Umbilical cord (tissue), 2 donors: ENCODE data around the gene DUSP22. TPM values are rescaled to one million over a fixed set of nuclear protein-coding genes. Genes with fewer than 3 reads are reported as not detected.
A peak's percentile ranks its signal among the peaks of the same experiment; 100 is the strongest.

Source experiments
- DNase-seq: peaks from one replicate; pipeline ENCODE4 v3.0.0-alpha.2; 2015; ENCODE audit warnings: low spot score
- total RNA-seq: library from RNA; depleted of rRNA; stranded (reverse); fragments of >200 nt; gene quantifications from one replicate; pipeline ENCODE4 v1.2.3, GENCODE V29; 2014; ENCODE audit warnings: low replicate concordance; ENCODE audit not compliant: insufficient read depth

Gene DUSP22
- total RNA-seq, 1 donor from 2014 or later = 21.2 TPM

DNA sequence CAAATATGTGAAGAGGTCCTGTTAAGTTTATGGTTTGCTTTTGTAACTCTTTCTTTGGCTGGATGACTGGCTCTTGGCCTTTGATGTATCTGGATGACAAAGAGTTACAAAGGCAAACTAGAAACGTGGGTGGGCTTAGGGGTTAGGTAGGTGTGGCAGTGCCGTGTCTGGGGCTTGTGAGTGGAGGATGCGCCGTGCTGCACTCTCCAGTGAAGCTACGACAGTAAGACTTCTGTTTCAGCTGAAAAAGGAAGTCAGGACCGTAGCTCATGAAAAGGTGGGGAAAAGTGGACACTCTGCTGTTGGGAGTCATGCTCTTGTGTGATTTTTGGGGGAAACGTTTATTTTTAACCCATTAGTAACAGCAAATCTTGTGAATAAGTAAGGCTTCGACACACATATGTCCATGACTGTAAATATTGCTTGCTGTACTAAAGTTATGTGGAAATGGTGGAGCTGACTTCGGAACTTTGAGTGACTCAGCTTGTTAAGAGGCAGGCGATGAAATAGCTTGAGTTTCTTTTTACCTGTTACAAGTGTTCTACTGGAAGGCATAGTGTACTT is 45.6 kb downstream of the DUSP22 start:
- no peak for DNase-seq

DNA sequence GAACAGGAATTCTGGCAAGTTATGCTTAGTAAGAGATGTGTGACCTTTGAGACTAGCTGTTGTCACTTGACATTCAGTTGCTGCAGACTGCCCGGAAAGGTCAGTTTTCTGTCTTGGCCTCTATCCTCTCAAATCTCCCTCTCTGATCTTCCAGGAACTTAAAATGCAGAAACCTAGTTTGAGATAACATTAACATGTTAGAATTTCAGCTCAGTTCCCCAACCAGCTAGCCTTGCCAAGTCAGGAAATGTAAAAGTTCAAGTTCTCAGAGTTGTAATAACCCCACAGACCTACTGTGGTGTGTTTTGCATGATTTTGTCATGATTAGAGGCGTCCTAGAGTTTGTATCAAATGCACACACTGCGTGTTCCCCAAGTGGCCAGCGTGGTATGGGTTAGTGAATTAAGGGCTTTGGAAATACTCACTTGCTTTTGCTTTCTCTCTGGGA is 46.6 kb downstream of the DUSP22 start:
- DNase-seq = peak; percentile 45

DNA sequence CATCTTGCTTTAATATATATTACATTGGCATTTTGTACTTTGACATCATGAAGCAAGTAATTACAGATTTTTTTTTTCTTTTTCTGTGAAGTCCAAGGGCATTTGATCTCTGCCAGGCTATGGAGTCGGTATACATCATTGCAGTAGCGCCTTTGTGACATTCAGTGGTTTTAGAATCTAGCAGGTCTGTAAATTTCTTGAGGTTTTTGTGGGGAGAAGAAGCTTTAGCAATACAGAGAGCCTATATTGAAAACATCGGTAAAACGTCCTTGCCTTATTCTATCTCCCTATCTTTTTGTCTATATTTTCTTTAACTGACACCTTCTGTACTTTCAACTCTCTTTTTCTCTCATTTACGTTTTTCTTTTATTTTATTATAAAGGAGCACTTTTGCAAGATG is 47.2 kb downstream of the DUSP22 start:
- DNase-seq = no peak

DNA sequence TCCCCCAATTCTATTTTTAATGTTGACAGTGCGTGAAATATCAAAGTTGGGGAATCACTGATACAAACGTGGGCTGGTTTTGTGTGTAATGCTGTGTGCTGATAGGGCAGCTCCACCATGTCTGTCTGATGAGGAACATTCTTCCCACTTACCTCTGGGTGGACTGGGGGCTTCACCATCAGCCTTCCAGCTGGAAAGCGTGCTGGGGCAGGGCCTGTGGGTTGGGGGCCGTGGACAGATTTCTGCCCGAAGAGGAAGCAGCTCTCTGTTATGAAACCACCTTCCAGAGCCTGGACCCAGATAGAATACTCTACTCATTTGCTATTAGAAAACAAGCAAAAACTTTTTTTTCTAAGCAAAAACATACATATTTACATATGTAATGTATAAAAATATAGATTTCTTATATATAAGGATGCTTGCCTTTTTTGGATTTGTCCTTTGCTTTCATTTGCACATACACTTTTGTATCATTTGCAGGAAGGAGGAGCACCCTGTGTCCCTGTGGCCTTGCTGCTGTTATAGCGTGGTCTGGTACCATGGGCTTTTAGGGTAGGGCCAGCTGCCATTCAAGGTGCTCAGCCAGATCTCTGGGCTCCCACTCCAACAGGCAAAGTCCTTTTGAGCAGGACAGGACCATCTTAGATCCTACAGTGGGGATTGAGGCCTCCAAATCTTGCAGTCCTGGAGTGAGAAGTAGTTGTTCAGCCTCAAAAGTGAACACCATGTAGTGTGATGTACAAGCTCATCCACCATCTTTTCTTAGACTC is 48.1 kb downstream of the DUSP22 start:
- DNase-seq = no peak

DNA sequence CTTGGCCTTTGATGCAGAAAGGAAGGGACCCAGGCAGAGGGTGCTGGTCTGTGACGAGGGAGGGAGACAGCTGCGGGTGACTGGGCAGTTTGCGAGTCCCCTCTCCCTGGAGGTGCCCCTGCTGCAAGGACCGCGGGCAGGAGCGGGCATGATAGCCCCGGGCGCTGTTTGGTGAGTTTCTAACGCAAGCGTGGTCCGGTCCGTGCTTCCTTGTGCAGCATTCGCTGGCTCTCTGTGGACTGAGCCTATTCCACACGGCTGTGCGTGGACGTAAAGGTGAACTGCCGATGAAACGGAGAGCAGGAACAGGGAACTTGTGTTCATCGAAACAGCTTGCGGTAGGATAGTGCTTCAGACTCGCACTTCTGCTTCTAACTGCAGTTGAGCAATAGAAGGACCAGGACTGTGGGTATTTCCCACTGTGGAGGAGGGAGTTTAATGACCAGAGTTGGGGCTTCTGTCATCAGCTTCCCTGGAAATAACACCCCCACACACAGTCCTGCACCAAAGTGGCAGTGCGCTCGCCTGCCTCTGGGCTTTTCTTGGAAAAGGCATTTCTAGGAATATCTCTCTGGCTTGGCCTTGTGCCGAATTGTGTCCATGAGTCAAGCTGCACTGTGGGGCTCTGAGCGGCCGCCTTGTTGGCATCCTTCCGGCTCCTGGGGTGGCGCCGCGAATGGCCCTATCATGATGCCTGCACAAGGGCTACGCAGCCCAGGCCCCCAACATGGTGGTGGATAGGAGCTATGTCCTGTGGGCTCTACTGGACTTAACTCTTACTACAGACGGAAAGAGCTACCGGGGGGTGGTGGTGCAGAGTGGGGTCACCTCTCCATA is 48.9 kb downstream of the DUSP22 start:
- DNase-seq = no peak

DNA sequence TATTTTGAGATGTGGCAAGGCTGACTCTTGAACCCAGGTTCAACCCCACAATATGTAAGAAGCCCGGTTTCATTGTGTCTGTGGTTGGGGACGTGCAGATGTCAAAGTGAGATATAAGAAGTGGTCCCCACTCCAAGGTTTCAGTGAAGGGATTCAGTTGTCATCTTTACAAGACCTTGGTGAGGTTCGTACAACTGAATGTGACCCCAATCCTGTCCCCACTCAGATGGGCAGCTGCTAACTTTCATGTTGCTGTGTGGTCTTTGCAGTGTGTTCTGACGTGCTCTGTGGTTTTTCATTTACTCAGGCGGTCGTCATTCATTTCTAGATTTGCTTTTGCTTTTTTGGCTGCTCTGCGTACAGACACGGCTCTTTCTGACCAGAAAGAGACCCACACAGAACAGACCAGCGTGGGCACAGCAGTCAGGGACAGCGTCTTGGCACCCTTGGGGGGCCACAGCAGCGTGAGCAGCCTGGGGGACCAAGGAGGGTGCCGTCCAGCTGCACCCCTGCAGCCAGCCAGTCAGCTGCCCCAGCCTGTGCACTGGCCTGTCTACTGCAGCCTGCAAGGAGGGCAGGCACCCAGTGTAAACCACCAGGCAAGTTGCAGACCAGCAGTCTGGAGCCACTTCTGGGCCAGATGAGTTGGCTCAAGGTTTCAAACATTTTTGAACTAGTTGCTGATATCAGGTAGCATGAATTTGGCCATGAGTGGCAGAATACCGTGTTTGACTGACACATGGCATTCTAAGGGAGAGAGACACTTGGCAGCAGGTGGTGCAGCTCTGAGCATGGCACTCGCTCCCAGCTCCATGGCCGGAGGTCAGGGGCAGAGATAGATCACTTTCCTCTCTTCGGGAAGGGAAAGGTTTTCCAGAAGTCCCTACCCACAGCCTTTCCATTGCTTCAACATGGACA is 49.9 kb downstream of the DUSP22 start:
- DNase-seq = no peak

DNA sequence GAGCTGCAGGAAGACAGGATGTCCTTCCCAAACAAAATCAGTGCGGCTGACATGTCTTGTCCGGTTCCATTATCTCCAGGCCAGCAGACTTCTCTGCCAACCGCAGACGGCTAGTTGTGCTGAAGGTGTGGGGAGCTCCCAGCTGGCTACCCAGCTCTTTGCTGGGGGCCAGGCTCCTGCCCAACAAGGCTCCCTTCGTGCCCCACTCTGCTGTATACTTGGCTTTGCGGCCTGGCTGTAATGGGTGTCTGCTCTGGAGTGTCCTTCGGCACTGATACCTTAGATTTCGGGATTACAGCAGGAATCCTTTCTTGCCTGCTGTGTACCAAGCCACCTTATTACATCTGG is 50.5 kb downstream of the DUSP22 start:
- no peak for DNase-seq

DNA sequence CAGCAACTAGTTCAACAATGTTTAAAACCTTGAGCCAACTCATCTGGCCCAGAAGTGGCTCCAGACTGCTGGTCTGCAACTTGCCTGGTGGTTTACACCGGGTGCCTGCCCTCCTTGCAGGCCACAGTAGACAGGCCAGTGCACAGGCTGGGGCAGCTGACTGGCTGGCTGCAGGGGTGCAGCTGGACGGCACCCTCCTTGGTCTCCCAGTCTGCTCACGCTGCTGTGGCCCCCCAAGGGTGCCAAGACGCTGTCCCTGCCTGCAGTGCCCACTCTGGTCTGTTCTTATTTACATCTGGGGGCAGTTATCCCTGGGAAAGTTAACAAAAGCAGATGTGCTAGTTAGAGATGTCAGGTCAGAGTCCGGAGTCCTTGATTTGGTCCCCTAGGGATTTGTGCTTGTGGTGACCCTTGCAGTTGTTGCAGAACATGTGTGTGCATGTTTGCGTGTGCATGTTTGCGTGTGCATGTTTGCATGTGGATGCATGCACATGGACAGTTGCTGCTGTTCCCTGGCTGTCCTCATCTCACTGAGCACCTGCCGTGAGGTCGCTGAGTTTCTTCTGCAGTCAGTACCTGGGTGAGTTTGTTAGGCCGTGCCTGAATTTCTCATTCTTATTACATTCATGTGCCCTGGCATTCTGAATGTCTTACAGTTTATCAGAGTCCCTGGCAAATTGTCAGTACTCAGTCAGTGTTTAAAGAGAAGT is 51.1 kb downstream of the DUSP22 start:
- DNase-seq = no peak

DNA sequence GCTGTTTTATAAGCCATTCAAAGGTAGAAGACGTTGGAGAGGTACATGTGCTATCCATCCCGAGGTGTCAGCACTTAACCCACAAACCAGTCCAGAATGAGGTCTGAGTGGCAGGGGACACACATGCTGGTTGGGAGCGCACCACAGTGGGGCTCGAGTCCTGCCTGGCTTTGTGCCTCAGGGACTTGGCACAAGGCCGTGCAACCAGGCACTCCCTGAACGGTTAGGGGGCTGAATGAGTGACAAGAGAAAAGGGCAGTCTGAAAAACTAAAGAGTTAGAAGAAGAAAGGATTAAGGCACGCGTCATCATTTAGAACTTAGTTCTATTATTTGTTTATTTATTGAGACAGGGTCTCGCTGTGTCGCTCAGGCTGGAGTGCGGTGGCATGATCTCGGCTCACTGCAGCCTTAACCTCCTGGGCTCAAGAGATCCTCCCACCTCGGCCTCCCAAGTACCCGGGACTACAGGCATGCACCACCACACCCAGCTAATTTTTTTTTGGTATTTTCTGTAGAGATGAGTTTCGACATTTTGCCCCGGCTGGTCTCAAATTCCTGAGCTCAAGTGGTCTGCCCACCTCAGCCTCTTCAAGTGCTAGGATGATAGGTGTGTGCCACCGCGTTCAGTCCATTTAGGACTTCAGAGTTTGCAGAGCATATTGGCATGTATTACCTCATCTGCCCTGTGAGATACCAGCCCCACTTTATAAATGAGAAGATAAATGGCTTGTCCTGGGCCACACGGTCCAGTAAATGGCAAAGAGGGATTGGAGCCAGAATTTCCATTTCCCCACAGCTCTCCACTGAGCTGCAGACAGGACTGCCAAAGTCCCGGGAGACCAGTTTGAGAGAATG is 51.9 kb downstream of the DUSP22 start:
- DNase-seq = no peak

DNA sequence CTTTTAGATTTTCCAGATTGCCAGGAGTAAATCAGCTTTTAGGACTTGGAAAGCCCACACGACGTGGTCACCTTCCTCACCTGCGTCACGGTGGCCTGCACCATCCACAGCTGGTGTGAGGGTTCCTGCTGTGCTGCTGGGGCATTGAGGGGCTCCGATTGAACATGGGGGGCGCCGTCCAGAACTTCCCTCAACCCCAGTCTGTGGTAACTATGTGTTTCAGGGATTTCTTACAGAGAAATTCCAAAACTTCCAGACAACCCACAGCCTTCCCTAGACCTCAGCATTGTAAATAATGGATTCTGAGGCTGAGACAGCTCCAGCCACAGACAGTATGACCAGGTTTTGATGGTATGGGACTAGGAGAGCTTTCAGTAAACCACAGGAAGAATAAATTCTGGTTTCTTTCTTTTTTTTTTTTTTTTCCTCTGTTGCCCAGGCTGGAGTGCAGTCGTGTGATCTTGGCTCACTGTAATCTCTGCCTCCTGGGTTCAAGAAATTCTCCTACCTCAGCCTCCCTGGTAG is 52.6 kb downstream of the DUSP22 start:
- no peak for DNase-seq

DNA sequence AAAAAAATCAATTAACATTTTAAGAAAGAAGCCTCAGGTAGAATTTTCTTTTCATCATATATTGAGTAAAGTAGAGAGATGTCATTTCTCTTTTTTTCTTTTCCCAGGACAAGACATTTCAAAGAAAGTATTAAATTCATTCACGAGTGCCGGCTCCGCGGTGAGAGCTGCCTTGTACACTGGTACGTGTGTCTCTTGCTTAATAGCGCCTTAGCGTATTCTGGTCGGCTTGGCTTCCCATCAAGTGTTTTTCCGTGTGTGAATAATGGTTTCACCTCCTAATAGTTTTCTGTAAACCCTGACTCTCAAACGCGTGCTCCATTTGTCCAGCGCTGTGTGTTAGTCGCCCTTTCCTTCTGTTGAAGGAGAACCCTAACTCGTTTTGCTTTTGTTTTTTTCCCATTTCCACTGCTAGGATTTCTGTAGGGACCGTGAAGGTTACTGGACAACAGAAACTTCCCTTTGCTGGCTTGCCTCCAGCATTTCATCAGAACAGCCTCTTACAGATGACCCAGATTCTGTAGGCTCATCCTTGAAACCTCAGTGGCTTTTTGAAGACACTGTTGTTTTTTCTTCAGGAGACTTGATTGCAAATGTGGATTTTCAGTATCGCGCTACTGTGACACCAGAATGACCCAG is 53.6 kb downstream of the DUSP22 start:
- DNase-seq = peak; percentile 64

DNA sequence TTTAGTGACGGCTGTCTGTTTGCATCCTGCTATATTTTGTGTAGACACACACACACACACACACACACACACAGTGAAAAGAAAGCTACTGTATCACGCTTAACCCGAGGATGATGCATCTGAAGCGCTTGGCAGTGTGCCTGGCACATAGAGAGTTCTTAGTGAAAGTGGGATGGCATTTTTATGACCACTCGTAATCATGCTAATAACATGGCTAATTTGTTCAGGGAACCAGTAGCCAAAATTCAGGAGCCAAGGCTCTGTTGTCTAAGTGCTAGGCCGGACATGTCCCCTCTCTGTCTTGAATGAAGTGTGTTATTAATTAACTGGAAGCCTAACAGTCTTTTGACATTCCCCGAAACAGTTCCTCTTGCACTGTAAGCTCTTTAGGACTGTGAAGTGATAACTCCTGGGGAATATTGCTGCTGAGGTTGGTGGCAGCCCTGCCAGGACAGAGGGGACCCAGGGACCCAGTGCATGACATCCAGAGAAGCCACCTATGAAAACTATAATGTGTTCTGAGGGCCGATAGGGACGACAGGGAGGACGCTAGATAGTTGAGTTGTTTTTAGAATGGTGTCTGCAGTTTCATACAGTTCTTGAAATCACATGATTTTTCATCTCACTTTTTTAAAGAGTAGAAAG is 54.2 kb downstream of the DUSP22 start:
- peak; percentile 72 for DNase-seq

DNA sequence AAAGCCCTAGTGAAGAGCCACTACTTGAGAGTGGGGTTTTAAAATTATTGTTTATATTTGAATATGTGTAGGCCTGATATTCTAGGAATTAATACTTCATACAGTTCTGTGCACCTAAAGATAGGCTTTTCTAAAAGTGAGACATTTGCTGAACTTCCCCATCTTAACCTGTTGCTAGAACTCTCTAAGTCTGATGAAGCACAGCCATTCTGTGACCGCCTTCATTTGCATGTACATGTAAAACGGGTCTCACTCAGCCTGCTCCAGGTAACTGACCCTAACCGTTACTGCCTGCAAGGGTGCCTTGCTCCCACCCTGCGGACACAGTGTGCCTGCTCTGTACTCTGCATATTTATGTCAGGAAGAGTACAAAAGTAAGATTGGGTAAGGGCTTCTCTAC is 54.9 kb downstream of the DUSP22 start:
- DNase-seq = no peak

DNA sequence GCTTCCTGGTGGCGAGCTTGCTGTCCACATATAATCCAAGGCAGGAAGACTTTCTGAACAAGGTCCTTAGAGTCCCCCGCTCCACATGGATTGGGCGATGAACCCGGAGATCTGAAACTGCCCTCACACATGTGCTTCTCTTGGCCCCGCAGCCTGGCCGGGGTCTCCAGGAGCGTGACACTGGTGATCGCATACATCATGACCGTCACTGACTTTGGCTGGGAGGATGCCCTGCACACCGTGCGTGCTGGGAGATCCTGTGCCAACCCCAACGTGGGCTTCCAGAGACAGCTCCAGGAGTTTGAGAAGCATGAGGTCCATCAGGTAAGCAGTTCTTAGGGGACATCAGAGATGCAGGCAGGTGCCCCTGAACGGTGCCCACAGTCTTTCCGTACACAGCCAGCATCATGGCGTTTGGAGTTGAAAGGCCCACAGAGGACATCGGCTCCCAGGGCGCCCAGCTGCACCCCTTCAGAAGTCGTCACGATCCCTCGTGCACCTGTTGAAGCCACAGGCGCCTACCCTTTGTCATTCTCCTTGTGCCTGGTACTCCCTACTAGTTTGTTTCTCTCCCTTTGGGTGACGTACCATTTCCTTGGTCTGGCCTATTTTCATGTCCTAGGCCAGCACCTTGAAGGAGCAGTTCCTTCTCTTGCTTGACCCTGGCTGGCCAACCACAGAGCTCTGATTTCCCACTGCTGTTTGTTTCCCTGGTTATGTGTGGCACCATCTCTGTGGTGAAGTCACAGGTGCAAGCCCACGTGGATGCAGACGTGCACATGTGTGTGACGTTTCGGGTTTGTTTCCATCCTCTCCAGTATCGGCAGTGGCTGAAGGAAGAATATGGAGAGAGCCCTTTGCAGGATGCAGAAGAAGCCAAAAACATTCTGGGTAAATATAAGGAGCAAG is 55.9 kb downstream of the DUSP22 start:
- no peak for DNase-seq

DNA sequence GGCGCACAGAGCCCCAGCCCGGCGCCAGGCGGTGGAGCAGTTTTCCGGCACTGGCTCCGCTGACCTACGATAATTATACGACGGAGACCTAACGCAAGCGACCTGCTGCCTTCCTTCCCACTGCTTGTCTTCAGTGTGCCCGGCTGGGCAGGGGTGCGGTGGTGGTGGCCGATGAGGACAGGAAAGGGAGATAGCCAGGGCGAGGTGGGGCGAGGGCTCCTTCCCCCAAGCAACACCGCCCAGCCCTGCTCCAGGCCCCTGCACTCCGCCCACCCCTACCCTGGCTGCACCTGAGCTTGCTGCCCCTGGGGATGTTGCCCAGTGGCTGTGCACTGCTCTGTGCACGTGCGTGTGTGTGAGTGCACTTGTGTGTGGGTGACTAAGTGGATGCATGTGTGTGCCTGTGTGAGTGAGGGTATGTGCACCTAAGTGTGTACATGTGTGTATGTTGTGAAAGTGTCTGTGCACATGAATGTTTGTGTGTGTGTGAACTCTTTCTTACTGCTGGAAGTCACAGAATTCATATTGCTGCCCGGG is 56.6 kb downstream of the DUSP22 start:
- DNase-seq = no peak

DNA sequence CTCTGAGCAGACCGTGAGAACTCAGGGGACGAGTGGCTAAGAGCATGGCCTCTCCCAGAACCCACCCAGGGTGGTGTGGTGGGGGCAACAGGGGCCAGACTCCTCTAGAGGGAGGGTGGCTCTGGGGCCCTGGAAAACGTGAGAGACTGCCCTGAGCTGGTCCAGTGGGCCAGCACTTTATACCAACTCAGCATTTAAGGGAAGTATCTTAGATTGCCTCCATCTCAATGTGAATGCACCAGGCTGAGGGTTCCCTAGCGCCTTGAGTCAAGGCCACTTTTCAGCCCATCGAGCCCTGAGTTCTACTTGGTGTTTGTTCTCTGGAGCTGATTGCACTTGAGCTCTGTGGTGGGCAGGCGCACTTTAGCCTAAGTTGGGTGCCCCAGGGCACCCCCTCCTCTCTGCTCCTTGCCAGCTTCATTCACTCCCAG is 57.2 kb downstream of the DUSP22 start:
- no peak for DNase-seq

DNA sequence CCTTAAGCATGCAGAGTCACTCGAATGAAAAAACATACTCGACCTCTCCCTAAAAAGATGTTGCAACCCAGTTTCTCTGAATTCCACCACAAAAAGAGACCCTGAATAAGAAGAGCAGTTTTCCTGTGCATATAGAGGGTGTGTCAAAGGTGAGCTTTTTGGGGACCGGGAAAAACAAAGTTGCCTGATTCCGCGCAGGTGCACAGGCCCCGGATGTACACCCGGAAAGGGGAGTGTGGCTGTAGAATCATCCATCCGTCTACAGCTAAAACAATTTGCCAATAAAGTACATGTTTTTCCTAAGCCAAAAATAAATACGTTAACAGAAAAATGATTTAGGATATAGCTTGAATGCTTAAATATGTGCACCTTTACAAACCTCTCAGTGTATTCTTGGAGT is 58.1 kb downstream of the DUSP22 start:
- DNase-seq = no peak
